Stimulated activated CD4-positive, alpha-beta T cell treated with anti-CD3 and anti-CD28 coated beads, Interleukin-15, amount 100 ng/mL, for 1 hour (primary cell): Measurements from ENCODE around the gene AXIN1.
"Not testable (repeated sequence)": the region's sequence is repeated elsewhere in the genome, so short reads cannot be mapped to it uniquely, and the experiment has no call there.

ENCODE experiments used
- DNase-seq, 2 donors: peaks; one replicate each; pipeline ENCODE4 v3.0.0-alpha.2; 2020; ENCODE audit warnings: low read depth in 1 of 2, low spot score in 1 of 2

Gene AXIN1

GRCh38 chr16:333406-334094, 19.0 kb downstream of the AXIN1 start:
- DNase-seq: no peak

- not testable (repeated sequence) for DNase-seq
These were observed 21.2 kb downstream of the AXIN1 start for GRCh38 chr16:331181-331814.

DNA sequence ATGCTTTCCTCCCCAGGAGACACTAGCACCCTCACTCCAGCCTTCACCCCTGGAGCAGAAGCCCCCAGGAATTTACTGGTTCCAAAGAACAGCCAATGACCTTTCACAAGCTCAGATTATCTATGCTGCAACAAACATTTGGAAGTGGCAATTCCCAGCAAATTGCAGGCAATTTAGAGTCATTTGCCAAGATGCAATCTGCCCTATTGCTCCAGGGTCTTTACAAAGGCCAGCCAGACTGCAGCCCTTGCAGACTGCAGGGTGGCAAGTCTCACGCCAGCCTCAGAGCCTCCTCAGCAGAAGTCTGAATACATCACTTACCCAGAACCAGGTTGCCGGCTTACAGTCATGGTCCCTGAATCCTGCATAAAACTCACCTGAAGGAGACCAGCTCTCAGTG, 21.8 kb downstream of the AXIN1 start:
- no peak for DNase-seq

- DNase-seq: no peak
These were observed 27.0 kb downstream of the AXIN1 start for GRCh38 chr16:325375-326145.

- peak; percentile 28 to 41 for DNase-seq
These were observed 27.8 kb downstream of the AXIN1 start for GRCh38 chr16:324451-325334.

DNA sequence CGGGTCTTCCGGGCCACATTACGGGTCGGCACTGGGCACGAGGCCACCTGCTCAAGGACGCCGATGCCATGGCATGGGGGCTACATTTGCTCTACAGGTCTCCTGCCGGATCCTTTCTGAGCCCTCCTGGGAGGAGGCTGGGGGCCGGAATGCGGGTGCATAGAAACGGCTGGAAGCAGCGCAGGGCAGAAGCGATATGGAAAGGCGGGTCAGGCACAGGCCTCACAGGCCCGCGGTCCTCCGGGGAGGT, 28.4 kb downstream of the AXIN1 start:
- no peak for DNase-seq

DNA sequence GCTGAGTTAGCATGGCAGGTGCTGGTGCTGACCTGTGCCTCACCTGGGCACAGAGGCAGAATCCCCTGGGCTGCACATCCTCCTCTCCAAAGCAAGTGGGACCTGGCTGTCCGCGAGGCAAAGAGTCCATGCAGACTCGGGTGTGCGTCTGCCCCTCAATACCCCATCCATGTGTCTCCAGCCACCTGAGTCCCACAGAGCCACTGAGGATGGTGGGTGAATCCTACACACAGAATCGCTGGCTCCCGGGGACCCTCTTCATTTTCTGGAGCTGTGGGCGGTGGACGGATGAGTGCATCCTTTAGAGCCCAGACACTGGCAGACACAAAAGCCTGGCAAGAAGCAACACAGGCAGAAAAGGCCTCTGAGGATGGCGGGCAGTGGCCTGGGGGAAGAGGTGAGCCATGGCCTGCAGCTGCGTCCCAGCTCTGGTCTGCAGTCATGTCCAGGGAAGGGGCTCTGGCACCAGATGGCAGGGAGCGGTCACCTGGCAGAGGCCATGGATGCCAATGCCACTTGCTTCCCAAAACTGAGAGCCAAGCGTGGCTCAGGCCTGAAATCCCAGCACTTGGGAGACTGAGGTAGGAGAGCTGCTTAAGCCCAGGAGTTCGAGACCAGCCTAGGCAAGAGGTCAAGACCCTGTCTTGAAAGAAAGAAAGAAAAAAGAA, 29.9 kb downstream of the AXIN1 start:
- no peak for DNase-seq

GRCh38 chr16:321532-321931, 31.0 kb downstream of the AXIN1 start:
- no peak for DNase-seq

- DNase-seq: no peak
These were observed 32.3 kb downstream of the AXIN1 start for GRCh38 chr16:320206-320605.

DNA sequence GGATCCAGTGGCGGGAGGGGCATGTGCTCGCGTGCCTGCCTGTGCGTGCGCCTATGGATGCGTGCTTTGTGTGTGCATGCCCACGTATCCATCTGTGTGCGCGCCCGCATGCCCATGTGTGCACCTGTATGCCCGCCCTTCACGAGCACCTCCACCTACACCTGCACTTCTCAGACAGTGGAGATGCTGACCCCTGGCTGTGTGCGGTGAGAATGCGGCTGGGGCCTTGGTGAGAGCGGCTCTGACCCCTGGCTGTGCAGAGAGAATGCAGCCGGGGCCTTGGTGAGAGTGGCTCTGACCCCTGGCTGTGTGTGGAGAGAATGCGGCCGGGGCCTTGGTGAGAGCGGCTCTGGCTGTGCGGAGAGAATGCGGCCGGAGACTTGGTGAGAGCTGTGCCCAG, 33.9 kb downstream of the AXIN1 start:
- DNase-seq: no peak

DNA sequence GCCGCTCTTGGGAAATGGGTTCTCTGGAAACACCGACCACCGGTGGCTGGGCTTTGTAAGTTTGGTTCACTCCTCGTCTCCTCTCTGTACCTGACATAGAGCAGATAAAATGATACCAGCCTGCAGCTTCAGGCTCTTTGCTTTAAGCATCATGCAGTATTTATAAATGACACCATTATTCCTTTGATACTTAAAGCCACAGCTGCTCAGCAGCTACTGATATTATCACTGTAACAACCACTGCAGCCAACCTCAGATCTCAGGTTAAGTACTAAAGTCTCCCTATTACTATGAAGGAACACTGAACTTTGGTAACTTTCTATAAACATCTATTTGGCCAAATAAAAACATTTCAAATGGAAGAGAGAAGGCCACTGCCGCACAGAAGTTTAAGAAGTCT, 34.9 kb downstream of the AXIN1 start:
- DNase-seq: no peak

DNA sequence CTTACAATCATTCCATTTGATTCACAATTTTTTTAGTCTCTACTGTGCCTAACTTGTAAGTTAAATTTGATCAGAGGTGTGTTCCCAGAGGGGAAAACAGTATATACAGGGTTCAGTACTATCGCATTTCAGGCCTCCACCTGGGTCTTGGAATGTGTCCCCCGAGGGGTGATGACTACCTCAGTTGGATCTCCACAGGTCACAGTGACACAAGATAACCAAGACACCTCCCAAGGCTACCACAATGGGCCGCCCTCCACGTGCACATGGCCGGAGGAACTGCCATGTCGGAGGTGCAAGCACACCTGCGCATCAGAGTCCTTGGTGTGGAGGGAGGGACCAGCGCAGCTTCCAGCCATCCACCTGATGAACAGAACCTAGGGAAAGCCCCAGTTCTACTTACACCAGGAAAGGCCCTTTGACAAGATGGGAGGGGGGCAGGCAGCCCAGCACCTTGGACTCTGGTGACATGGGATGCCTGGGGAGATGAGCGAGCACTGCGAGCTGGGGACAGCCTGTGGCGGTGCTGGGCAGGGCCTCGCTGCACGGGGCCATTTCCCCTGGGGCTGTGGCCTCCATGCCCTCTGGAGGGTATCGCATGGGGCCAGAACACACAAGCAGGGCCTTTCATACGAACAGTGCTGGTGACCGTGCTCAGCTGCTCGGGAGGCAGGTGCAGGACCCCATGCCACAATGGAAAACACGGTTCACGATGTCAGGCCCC, 35.6 kb downstream of the AXIN1 start:
- no peak for DNase-seq

GRCh38 chr16:314795-315299, 37.7 kb downstream of the AXIN1 start:
- no peak for DNase-seq

DNA sequence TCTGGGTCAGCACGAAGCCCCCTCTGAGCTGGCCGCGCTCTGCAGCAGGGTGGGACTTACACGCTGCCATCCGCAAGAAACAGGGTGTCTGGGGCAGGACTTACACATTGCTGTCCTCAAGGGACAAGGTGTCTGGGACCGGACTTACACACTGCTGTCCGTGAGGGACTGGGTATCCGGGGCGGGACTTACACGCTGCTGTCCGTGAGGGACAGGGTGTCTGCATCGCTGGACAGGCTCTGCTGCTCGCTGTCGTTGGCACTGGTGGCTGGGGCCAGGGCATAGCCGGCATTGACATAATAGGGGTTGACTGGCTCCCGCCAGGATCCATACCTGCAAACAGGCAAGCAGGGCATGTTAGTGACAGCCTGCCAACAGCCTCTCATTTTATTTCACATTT, 38.2 kb downstream of the AXIN1 start:
- DNase-seq: no peak

DNA sequence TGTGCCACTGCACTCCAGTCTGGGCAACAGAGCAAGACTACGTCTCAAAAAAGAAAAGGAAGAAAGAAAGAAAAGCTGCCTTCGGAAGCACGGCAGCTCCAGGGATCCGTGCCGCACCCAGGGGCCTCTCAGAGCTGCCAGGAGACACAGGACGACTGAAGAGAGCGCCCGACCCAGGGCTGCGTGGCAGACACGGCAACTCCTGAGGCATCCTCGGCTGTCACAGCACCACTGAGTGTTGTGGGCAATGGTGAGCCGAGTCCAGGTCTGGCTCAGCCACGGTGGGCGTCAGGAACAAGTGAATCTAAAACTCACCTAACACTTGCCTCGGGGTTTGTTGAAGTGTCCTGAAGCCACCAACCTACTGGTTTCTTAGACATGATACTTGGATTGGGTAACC, 40.8 kb downstream of the AXIN1 start:
- no peak for DNase-seq

GRCh38 chr16:309476-309875, 43.0 kb downstream of the AXIN1 start:
- DNase-seq: no peak

GRCh38 chr16:307691-308312, 44.7 kb downstream of the AXIN1 start:
- DNase-seq: no peak

GRCh38 chr16:306911-307370, 45.6 kb downstream of the AXIN1 start:
- DNase-seq: no peak

DNA sequence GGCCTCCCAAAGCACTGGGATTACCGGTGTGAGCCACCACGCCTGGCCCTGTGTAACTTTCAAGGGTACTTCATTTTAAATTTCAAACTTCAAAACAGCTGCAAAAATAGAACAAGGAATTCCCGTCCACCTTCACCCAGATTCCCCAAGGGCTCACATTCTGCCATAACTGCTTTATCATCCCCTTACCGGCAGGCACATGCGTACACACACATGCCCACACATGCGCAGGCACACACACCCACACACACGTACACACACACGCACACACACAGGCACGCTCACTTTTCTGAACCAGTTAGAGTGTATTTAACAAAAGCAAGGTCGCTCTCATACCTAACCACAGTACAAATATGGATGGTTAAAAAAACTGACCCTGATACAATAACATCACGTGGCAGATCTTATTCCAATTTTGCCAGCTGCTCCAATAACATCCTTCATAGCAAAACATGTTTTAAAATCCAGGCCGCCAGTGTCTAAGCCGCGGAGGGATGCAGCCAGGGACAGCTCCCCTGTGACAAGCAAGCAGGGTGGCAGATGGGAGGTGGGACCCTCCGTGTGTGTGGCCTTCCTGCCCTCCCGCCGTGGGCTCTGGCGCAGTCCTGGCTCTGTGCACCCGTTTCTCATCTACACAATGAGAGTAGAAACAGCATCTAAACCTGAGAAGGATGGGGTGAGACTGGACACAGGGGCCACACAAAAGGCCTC, 46.5 kb downstream of the AXIN1 start:
- no peak for DNase-seq
